Omental fat pad (tissue), 4 donors: ENCODE measurements around the gene SGCB. TPM values are rescaled to one million over a fixed set of nuclear protein-coding genes. Genes with fewer than 3 reads are reported as not detected.
"Not testable (repeated sequence)": the region's sequence is repeated elsewhere in the genome, so short reads cannot be mapped to it uniquely, and the experiment has no call there.

Experiments used
- ATAC-seq: fragments of 150-250 bp; one replicate; pipeline ENCODE4 v1.9.1; 2016; ENCODE audit warnings: mild to moderate bottlenecking, moderate library complexity; ENCODE audit not compliant: low FRiP score
- DNase-seq: peaks from one replicate; pipeline ENCODE4 v3.0.0-alpha.2; 2019; ENCODE audit warnings: low spot score
- CTCF ChIP-seq, 3 donors: fragments of 450-650 bp; IDR thresholded peaks; one replicate each; pipeline ENCODE4 v1.5.1; 2016 to 2017; ENCODE audit warnings: antibody characterized with exemption in 3 of 3, mild to moderate bottlenecking in 3 of 3, moderate library complexity in 2 of 3
- total RNA-seq, 4 donors: library from RNA; depleted of rRNA; stranded (reverse); fragments of >200 nt; gene quantifications; one replicate each; pipeline ENCODE4 v1.1.0, GENCODE V29; 2016

Gene SGCB, protein sequence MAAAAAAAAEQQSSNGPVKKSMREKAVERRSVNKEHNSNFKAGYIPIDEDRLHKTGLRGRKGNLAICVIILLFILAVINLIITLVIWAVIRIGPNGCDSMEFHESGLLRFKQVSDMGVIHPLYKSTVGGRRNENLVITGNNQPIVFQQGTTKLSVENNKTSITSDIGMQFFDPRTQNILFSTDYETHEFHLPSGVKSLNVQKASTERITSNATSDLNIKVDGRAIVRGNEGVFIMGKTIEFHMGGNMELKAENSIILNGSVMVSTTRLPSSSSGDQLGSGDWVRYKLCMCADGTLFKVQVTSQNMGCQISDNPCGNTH
- total RNA-seq: 10 to 100 TPM; 29.2 to 39.1 (median 33.9) TPM

GRCh38 chr4:52038103-52038912 is at the start of gene SGCB:
TSS of gene SGCB (minus strand) at chr4:52038299. CDS start at chr4:52038259, 40 bp downstream.
- TF ChIP-seq CTCF (IDR thresholded peaks at IDR 0.05): no peak
- ATAC-seq: peak; percentile 89
- no peak for DNase-seq

DNA sequence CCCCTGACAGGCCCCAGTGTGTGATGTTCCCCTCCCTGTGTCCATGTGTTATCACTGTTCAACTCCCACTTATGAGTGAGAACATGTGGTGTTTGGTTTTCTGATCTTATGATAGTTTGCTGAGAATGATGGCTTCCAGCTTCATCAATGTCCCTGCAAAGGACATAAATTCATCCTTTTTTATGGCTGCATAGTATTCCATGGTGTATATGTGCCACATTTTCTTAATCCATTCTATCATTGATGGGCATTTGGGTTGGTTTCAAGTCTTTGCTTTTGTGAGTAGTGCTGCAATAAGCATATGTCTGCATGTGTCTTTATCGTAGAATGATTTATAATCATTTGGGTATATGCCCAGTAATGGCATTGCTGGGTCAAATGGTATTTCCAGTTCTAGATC is 48.3 kb upstream of the SGCB start:
- DNase-seq, ATAC-seq: not testable (repeated sequence)

GRCh38 chr4:52081216-52081615 is 43.1 kb upstream of the SGCB start:
- ATAC-seq: no peak
- TF ChIP-seq CTCF (IDR thresholded peaks at IDR 0.05): no peak

DNA sequence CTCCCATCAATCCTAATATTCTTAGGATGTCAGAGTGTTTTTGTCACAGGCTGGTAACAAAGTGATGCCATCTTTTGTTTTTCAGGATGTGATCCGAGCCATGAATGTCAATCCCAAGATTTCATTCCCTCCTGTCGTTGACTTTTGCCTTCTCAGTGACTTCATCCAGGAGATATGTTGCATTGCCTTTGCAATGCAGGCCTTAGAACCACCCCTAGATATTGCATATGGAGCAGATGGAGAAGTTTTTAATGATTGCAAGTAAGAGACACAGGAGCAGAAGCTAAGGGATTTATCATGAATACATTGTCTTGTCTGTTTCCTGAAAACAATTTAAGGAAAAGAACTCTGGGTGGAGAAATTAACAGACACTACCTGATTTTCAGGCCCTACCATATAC is 41.6 kb upstream of the SGCB start:
- DNase-seq: no peak
- no peak for TF ChIP-seq CTCF (IDR thresholded peaks at IDR 0.05)
- no peak for ATAC-seq

More at GRCh38 chr4:52081216-52081615, 43.1 kb upstream of the SGCB start:
- DNase-seq: no peak

DNA sequence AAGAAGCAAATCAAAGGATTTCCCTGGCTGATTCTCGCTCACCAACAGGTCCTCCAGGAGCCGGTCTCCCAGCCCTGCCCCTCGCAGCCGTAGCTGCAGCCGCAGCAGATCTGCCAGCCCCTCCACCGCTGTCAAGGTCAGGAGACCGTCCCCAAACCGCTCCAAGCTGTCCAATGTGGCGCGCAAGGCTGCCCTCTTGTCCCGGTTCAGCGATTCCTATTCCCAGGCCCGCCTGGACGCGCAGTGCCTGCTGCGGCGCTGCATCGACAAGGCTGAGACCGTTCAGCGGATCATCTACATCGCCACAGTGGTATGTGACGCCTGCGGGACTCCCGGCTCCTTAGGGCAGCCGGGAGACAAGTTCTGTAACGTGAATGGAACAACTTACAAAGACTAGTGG is 38.6 kb upstream of the SGCB start:
- DNase-seq: no peak
- TF ChIP-seq CTCF (IDR thresholded peaks at IDR 0.05): no peak
- ATAC-seq: no peak

DNA sequence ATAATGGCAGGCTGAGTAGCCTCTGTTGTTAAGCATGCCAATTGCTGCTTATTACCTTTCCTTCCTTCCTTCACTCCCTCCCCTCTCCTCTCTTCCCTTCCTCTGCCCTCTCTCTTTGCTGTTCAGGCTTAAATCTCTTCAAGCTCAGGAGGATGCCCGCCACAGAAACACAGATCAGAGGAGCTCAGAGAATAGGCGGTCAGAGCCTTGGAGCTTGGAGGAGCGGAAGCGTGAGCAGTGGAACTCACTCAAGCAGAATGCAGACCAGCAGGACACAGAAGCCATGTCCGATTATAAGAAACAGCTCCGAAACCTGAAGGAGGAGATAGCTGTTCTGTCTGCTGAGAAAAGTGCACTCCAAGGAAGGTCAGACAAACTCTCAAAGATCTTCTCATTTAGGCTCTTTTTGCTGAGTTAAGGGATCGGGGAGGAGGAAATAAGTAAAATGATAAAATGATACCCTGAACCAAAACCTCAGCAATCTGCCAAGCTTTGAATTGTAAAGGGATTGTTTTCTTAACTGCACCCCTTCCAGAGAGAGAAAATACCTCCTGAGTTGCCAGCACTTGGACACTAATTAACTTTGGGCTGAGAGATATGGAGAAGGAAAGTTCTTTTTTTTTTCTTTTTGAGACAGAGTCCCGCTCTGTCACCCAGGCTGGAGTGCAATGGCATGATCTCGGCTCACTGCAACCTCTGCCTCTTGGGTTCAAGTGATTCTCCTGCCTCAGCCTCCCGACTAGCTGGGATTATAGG is 33.9 kb upstream of the SGCB start:
- ATAC-seq (no peak), DNase-seq (no peak)
- no peak for TF ChIP-seq CTCF (IDR thresholded peaks at IDR 0.05)

DNA sequence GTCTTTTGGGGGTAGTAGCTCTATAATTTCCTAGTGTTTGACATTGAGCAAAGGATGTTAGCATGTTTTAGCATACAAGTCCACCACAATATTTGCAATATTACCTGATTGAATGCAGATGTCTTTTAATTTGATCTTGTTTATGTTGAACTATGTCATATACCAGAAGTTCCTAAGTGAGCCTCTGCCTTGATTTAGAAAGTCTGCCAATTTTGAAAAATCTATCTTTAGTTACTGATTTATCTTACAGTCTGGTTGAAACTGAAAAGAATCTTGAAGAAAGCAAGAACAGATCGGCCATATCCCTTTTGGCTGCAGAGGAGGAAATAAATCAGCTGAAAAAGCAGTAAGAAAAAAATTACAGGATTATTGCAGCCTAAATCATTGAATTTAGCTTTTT is 31.5 kb upstream of the SGCB start:
- ATAC-seq: no peak
- DNase-seq: no peak
- no peak for TF ChIP-seq CTCF (IDR thresholded peaks at IDR 0.05)
